AG08395 (cell line): ENCODE data around the gene TNFRSF1B.

Experiments used
- DNase-seq: peaks from one replicate; pipeline ENCODE4 v3.0.0; 2012; ENCODE audit warnings: mixed read lengths, low spot score

The TNFRSF1B gene

GRCh38 chr1:12142141-12142823, 24.5 kb upstream of the TNFRSF1B start:
- no peak for DNase-seq

DNA sequence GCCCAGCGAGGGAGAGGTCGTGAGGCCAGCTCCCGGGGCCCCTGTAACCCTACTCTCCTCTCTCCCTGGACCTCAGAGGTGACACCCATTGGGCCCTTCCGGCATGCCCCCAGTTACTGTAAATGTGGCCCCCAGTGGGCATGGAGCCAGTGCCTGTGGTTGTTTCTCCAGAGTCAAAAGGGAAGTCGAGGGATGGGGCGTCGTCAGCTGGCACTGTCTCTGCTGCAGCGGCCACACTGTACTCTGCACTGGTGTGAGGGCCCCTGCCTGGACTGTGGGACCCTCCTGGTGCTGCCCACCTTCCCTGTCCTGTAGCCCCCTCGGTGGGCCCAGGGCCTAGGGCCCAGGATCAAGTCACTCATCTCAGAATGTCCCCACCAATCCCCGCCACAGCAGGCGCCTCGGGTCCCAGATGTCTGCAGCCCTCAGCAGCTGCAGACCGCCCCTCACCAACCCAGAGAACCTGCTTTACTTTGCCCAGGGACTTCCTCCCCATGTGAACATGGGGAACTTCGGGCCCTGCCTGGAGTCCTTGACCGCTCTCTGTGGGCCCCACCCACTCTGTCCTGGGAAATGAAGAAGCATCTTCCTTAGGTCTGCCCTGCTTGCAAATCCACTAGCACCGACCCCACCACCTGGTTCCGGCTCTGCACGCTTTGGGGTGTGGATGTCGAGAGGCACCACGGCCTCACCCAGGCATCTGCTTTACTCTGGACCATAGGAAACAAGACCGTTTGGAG, 23.7 kb upstream of the TNFRSF1B start:
- no peak for DNase-seq

GRCh38 chr1:12143631-12144155, 23.1 kb upstream of the TNFRSF1B start:
- DNase-seq, result peak; percentile 97

GRCh38 chr1:12144236-12144635, 22.6 kb upstream of the TNFRSF1B start:
- DNase-seq, result no peak

DNA sequence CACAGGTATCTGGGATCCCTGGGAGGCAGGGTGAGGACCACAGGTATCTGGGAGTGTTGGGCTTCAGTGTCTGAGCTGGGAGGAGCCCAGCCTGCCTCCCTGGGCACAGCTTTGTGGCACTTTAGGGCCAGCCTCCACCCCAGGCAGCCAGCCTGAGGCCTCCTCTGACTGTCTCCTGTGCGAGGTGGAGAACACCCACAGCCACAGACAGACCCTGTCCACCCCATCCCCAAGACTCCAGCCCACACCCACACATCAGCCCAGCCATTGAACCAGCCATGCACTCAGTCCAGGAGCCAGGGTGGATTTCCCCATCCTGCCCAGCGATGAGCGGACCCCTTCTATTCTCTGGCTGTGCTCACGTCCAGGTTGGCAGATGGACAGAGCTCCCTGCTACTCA, 21.8 kb upstream of the TNFRSF1B start:
- DNase-seq, result no peak

- DNase-seq, result no peak
Measured at GRCh38 chr1:12145616-12146342, 21.0 kb upstream of the TNFRSF1B start.

- DNase-seq, result no peak
Measured at GRCh38 chr1:12146343-12147112, 20.3 kb upstream of the TNFRSF1B start.

- DNase-seq, result no peak
Measured at GRCh38 chr1:12147201-12147701, 19.5 kb upstream of the TNFRSF1B start.

GRCh38 chr1:12148160-12148957, 18.4 kb upstream of the TNFRSF1B start:
- DNase-seq, result no peak

DNA sequence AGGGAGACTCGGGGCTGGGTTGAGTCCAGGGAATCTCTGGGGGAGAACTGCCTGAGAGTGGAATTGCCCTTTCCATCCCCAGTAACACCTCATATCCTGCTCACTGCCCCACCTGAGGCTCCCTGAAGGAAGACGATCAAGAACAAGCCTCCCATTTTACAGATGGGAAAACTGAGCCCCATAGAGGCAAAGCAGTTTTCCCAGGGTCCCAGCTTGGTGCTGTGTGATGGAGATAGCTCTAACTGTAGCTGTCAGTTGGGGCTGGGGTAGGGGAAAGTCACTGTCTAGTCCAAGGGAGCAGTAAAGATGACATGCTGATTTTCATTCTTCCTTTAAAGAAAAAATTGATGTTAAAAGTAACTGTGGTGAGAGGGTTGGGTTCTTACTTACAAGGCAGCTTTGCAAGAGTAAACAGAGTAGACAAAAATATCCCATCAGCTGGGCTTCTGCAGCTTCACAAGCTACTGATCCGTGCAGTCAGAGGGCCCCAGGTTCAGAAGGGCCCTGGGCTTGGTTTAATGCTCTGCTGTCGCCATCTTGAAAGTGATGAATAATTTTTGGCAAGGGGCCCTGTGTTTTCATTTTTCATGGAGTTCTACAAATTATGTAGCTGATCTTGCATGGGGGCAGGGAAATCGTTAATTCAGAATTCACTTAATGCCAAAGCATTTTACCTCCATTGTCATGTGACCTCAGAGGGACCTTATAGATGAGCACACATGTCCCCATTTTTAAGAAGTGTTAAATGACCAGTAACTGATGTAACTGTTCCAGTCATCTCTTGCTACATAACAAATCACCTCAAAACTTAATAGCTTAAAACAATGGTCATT, 17.6 kb upstream of the TNFRSF1B start:
- no peak for DNase-seq

- no peak for DNase-seq
Measured at GRCh38 chr1:12149791-12150175, 17.0 kb upstream of the TNFRSF1B start.

- DNase-seq, result no peak
Measured at GRCh38 chr1:12150456-12151200, 16.2 kb upstream of the TNFRSF1B start.

DNA sequence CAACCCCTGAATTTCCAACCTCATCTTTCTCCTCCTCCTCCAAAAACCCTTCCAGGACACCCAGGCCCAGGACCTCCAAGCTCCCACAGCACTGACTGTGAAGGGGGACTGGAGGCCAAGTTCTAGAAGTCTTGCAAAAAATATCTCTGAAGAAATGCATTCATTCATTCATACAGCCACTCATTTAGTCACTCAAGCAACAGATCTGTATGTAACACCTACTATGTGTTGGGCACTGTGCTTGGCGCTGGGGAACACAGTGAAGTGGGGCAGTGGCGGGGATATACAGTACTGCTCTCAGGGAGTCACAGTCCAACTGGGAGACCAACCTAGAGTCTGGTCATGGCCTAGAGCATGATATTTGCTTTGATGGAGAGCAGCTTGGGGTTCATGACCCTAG, 15.3 kb upstream of the TNFRSF1B start:
- DNase-seq, result no peak

DNA sequence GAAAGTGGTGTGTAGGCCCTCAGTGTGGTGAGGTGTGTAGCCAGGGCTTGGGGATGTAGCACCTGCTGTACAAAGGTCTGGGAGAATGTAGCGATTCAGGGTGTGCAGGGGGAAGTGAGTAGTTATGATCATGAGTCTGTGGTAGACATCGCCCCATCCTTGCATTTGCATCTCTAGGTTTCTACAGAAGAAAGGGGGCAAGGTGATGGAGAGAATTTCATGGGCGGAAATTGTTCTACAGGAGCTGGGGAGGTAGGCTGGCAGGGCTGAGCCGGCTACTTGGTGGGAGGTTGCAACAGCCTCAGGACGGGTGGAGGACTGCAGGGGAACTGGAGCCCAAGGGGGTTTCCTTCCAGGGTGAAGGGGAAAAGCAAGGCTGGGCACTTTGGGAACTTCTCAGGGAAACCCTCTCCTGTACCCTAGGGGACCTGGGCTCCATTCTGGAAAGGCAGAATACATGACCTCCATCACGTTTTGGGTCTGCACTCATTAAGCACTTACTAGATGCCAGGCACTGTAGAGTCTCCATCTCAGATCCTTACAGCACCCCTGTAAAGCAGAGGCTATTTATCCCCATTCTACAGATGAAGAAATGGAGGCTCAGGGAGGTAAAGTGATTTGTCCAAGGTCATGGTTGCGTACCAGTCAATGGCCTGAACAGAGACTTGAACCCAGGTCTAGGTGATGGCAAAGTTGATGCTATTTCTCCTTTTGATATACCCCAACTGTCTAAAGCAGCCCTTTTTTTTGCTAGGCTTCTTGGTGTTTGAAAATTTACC, 14.5 kb upstream of the TNFRSF1B start:
- no peak for DNase-seq

DNA sequence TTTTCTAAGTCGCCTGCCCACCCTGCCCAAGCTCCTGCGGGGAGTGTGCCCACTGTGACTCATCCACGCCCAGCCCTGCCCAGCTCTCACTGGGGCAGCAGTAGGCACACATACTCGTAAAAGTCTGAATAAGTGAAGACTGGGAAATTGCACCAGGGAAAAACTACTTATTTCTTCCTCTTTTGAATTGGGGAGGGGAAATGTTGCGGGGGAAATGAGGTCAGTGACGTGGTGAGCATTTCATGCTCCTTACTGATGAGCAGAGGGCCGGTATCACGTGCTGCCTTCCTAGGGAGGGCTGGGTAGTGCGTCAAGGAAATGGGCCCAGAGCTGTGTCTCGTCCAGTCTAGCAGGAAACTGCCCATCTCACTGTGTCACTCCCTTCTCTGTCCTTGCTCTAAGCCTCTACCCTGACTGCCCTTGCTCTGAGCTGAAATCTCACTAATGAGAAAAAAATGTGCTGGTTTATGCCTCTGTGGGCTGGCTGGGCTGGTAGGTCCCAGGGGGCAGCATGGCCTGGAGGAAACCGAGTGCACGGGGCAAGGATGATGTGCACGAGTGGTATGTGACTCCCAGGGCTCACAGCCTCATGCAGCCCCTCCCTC, 13.5 kb upstream of the TNFRSF1B start:
- DNase-seq, result peak; percentile 96

- no peak for DNase-seq
Measured at GRCh38 chr1:12155328-12155727, 11.5 kb upstream of the TNFRSF1B start.

DNA sequence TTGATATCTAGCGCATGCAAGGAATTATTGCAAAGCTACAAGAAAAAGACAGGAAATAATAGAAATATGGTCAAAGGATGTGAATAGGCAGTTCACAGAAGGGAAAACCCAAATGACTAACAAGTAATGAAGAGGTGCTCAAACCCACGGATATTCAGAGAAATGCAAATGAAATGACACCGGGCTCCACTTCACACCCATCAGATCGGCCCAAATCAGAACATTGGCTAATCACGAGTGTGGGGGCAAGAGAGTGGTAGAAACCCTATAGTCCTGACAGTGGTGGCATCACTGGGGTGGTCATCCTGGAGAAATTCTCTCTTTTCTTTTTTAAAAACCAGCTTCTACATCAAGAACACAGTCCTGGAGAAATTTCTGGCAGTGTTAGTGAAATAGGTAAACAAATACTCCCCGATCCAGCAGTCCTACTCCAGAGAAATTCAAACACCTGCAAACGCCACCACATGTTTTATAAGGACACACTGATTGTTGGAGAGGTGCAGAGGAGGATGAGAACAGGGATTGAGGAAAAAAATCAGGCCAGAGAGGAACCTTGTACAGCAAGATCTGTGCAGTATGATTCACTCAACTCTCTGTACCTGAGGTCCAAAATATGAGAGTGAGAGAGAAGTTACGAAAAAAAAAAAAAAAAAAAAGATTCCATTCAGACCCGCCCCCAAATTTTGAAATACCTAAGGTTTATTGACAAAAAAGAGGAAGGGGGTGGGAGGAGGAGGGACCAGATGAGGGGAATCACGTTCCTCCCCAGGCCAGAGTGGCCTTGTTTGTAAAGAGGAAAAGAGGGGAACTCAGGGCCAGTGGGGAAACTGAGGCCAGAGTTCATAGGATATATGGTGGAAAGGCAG, 9.2 kb upstream of the TNFRSF1B start:
- DNase-seq, result no peak
